Measurements from ENCODE around the gene DCAF11.

DCAF11 gene

DNA sequence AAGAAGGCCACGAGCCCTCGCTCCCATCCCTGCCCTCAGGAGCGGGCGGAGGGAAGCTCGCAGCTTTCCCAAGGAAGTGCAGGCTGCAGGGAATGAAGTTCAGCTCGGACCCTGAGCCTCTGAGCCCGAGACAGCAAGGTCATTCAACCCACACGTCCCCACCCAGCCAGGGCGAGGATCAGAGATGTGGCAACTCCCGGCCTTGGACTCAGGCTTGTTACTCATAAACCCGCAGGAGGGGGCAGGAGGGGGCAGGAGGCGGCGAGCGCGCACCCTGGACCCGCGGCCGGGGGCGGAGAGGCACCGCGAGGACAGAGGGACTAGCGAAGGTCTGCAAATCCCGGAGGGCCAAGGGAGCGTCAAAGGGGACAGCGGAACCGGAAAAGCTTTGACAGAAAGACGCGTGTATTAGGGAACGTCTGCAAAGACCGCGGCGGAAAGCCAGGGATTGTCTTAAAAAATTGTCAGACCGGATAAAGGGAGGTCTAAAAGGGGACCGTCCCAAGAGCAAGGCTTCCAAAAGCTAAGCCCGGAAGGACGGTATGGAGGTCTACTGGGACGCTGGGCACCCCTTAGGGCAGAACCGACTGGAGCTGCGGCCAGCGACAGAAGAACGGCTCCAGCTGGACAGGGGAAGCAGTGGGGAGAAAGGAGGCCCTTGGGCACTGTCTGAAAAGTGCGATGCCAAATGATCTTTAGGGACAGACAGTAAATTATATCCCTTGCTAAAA, 611 bp upstream of the DCAF11 start (continued):
- TF ChIP-seq, protein P1, sequence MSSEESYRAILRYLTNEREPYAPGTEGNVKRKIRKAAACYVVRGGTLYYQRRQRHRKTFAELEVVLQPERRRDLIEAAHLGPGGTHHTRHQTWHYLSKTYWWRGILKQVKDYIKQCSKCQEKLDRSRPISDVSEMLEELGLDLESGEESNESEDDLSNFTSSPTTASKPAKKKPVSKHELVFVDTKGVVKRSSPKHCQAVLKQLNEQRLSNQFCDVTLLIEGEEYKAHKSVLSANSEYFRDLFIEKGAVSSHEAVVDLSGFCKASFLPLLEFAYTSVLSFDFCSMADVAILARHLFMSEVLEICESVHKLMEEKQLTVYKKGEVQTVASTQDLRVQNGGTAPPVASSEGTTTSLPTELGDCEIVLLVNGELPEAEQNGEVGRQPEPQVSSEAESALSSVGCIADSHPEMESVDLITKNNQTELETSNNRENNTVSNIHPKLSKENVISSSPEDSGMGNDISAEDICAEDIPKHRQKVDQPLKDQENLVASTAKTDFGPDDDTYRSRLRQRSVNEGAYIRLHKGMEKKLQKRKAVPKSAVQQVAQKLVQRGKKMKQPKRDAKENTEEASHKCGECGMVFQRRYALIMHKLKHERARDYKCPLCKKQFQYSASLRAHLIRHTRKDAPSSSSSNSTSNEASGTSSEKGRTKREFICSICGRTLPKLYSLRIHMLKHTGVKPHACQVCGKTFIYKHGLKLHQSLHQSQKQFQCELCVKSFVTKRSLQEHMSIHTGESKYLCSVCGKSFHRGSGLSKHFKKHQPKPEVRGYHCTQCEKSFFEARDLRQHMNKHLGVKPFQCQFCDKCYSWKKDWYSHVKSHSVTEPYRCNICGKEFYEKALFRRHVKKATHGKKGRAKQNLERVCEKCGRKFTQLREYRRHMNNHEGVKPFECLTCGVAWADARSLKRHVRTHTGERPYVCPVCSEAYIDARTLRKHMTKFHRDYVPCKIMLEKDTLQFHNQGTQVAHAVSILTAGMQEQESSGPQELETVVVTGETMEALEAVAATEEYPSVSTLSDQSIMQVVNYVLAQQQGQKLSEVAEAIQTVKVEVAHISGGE (tag by site-specific recombination; conservative IDR thresholded peaks at IDR 0.05; ENCODE audit: low read depth), result peak; percentile 82
- TF ChIP-seq ZNF660 (tag by site-specific recombination; IDR thresholded peaks at IDR 0.05) (0 out of 2 replicates have a peak, but pooled peaks have one; percentile 30), REPIN1 (tag by site-specific recombination; IDR thresholded peaks at IDR 0.05; ENCODE audit: low read depth) (no peak), ZNF596 (tag by site-specific recombination; IDR thresholded peaks at IDR 0.05) (no peak), ZNF747 (tag by site-specific recombination; IDR thresholded peaks at IDR 0.05) (no peak), ZNF366 (tag by site-specific recombination; conservative IDR thresholded peaks at IDR 0.05) (peak; percentile 91), EGR2 (tag by site-specific recombination; IDR thresholded peaks at IDR 0.05; ENCODE audit: low read depth) (peak; percentile 86), ZNF239 (tag by site-specific recombination; IDR thresholded peaks at IDR 0.05) (peak; percentile 90), SP7 (tag by site-specific recombination; IDR thresholded peaks at IDR 0.05) (peak; percentile 38), ZNF76 (tag by site-specific recombination; IDR thresholded peaks at IDR 0.05; ENCODE audit: borderline replicate concordance, low read depth) (peak; percentile 64), ZNF501 (tag by site-specific recombination; IDR thresholded peaks at IDR 0.05) (0 out of 2 replicates have a peak, but pooled peaks have one; percentile 38), ZXDB (tag by site-specific recombination; IDR thresholded peaks at IDR 0.05) (peak; percentile 79), ZSCAN30 (tag by site-specific recombination; IDR thresholded peaks at IDR 0.05) (peak; percentile 47; the same call in 1 of the 2 replicates), ZNF146 (tag by site-specific recombination; IDR thresholded peaks at IDR 0.05) (0 out of 2 replicates have a peak, but pooled peaks have one; percentile 2), ZNF324 (tag by site-specific recombination; IDR thresholded peaks at IDR 0.05) (peak; percentile 55), SP2 (tag by site-specific recombination; IDR thresholded peaks at IDR 0.05) (peak; percentile 53), ZBTB48 (tag by site-specific recombination; IDR thresholded peaks at IDR 0.05) (peak; percentile 100), ZNF2 (tag by site-specific recombination; IDR thresholded peaks at IDR 0.05) (peak; percentile 48; the same call in 1 of the 2 replicates), ZIC2 (tag by site-specific recombination; IDR thresholded peaks at IDR 0.05) (peak; percentile 78), BCL11A (tag by site-specific recombination; IDR thresholded peaks at IDR 0.05; ENCODE audit: low read depth) (0 out of 2 replicates have a peak, but pooled peaks have one; percentile 24), ZBTB20 (tag by site-specific recombination; IDR thresholded peaks at IDR 0.05) (peak; percentile 77; the same call in 1 of the 2 replicates), ZNF394 (tag by site-specific recombination; IDR thresholded peaks at IDR 0.05; ENCODE audit: borderline replicate concordance) (peak; percentile 14; the same call in 1 of the 2 replicates)
- TF ChIP-seq, protein P2, sequence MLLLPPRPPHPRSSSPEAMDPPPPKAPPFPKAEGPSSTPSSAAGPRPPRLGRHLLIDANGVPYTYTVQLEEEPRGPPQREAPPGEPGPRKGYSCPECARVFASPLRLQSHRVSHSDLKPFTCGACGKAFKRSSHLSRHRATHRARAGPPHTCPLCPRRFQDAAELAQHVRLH (tag by site-specific recombination; IDR thresholded peaks at IDR 0.05), result peak; percentile 52; the same call in 1 of the 2 replicates
- TF ChIP-seq, protein P3, sequence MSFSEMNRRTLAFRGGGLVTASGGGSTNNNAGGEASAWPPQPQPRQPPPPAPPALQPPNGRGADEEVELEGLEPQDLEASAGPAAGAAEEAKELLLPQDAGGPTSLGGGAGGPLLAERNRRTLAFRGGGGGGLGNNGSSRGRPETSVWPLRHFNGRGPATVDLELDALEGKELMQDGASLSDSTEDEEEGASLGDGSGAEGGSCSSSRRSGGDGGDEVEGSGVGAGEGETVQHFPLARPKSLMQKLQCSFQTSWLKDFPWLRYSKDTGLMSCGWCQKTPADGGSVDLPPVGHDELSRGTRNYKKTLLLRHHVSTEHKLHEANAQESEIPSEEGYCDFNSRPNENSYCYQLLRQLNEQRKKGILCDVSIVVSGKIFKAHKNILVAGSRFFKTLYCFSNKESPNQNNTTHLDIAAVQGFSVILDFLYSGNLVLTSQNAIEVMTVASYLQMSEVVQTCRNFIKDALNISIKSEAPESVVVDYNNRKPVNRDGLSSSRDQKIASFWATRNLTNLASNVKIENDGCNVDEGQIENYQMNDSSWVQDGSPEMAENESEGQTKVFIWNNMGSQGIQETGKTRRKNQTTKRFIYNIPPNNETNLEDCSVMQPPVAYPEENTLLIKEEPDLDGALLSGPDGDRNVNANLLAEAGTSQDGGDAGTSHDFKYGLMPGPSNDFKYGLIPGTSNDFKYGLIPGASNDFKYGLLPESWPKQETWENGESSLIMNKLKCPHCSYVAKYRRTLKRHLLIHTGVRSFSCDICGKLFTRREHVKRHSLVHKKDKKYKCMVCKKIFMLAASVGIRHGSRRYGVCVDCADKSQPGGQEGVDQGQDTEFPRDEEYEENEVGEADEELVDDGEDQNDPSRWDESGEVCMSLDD (tag by site-specific recombination; IDR thresholded peaks at IDR 0.05), result no peak
